NOMO-1 treated with dmso at 0.1 percent for 144 hours (cell line): Measurements from ENCODE around the gene MYL5.
"Not testable (repeated sequence)": the region's sequence is repeated elsewhere in the genome, so short reads cannot be mapped to it uniquely, and the experiment has no call there.

Source experiments
- DNase-seq: peaks from one replicate; lab custom pipeline; 2025; ENCODE audit not compliant: unreplicated experiment; lab: John Stamatoyannopoulos, UW

The MYL5 gene

GRCh38 chr4:656436-657337 is 17.7 kb upstream of the MYL5 start:
- DNase-seq: no peak

DNA sequence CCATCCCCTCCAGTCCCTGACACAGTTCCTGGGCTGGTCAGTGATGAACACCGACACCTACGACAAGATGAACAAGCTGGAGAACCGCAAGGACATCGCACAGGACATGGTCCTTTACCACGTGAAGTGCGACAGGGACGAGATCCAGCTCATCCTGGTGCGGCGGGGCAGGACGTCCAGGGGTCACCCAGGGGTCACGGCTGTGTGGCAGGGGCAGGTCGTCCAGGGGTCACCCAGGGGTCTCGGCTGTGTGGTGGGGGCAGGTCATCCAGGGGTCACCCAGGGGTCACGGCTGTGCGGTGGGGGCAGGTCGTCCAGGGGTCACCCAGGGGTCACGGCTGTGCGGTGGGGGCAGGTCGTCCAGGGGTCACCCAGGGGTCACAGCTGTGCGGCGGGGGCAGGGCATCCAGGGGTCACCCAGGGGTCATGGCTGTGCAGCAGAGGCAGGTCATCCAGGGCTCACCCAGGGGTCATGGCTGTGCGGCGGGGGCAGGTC is 17.0 kb upstream of the MYL5 start:
- DNase-seq: no peak

DNA sequence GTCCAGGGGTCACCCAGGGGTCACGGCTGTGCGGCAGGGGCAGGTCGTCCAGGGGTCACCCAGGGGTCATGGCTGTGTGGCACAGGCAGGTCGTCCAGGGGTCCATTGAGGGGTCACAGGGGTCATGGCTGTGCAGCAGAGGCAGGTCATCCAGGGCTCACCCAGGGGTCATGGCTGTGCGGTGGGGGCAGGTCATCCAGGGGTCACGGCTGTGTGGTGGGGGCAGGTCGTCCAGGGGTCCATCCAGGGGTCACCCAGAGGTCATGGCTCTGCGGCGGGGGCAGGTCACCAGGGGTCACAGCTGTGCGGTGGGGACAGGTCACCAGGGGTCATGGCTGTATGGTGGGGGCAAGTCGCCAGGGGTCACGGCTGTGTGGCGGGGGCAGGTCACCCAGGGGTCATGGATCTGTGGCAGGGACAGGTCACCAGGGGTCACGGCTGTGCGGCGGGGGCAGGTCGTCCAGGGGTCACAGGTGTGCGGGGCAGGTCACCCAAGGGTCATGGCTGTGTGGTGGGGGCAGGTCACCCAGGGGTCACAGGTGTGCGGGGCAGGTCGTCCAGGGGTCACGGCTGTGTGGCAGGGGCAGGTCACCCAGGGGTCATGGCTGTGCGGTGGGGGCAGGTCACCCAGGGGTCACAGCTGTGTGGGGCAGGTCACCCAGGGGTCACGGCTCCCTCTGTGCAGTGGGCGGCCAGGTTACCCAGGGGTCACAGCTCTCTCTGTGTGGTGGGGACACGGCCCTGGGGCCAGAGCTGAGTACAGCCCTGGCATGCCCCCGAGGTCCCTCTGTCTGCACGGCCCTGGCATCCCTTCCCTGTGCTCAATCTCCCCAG is 16.3 kb upstream of the MYL5 start:
- no peak for DNase-seq

- DNase-seq: no peak
Observed at GRCh38 chr4:658681-659667, 15.4 kb upstream of the MYL5 start.

- no peak for DNase-seq
Observed at GRCh38 chr4:659851-660250, 14.5 kb upstream of the MYL5 start.

GRCh38 chr4:660401-660800 is 13.9 kb upstream of the MYL5 start:
- DNase-seq: no peak

DNA sequence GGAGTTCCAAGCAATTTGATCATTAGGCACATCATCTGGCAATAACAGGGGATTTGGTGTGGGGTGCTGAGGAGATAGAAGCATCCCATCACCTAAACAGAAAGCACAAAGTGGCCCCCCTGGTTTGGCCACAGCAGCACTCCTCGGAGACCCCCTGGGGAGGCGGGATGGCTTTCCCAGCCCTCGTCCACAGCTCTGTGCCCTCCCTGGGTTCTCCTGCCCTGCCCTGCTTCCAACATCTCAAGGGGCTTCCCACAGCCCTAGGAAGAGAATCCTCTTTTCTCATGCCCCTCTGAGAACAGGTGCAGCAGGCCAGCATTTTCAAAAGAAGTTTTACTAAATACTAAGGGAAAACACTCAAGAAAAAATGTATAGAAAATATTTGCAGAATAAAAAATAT is 13.1 kb upstream of the MYL5 start:
- DNase-seq: no peak

GRCh38 chr4:661881-662761 is 12.2 kb upstream of the MYL5 start:
- DNase-seq: no peak

DNA sequence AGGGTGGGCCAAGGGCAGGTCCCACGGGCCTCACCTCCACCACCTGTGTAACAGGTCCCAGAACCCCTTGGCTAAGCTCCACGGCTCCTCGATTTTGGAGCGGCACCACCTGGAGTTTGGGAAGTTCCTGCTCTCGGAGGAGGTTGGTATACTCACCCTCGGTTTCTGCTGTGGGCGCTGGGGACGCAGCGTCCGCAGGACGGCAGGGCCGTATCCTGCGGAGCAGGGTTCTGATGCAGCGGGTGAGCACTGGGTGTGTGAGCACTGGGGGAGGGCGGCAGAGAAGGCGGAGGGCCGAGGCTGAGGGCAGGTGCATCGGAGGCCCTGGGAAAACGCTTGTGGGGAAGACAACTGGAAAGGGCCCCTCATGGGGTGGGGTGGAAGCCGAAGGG is 11.3 kb upstream of the MYL5 start:
- no peak for DNase-seq

GRCh38 chr4:663438-664428 is 10.6 kb upstream of the MYL5 start:
- no peak for DNase-seq

DNA sequence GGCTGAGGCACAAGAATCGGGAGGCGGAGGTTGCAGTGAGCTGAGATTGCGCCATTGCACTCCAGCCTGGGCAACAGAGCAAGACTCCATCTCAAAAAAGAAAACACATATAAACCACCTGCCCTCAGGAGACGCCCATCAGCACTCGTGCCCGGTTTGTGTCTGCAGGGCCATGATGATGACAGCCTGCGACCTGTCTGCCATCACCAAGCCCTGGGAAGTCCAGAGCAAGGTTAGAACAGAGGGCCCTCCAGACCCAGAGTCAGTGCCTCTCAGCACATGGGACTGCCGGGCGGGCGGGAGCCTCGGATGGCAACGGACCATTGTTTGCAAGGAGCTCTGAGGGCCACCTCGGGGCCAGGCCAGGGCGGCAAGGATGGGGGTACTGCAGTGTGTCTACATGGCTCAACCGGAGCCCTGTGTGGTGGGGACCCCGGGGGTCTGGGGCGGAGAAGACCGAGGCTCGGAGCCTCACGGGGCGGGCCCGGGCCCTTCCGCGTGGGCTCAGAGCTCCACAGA is 9.6 kb upstream of the MYL5 start:
- DNase-seq: no peak

DNA sequence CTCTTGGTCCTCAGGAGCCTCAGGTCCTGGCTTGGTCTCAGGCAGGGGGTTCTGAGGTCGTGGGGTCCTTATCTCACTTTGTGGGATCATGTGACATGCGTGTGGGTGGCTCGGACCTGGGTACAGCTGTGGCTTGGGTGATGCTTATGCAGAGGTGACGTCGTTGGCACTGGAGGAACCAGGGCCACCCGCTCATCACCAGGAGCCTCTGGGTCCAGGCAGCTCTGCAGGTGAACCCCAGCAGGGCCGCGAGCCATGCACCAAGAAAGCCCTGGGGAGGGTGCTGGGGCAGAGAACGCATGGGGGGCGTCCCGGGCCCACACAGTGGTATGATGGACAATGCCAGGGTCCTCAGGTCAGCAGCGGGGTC is 9.0 kb upstream of the MYL5 start:
- DNase-seq: no peak

- no peak for DNase-seq
Observed at GRCh38 chr4:665751-666435, 8.4 kb upstream of the MYL5 start.

DNA sequence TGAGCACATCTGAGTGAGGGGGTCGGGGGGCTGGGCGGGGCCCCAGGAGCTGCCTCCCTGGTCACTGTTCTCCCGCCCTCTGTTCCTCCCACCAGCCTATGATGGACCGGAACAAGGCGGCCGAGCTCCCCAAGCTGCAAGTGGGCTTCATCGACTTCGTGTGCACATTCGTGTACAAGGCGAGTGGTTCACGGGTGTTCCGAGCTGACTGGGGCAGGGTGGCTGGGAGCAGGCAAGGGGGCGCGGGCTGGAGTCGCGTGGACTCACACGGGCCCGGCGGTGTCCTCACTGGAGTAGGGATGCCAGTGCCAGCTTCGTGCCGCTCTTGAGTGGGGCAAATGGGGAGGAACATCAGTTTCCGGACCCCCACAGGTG is 7.9 kb upstream of the MYL5 start:
- no peak for DNase-seq

GRCh38 chr4:666822-667544 is 7.4 kb upstream of the MYL5 start:
- DNase-seq: no peak

DNA sequence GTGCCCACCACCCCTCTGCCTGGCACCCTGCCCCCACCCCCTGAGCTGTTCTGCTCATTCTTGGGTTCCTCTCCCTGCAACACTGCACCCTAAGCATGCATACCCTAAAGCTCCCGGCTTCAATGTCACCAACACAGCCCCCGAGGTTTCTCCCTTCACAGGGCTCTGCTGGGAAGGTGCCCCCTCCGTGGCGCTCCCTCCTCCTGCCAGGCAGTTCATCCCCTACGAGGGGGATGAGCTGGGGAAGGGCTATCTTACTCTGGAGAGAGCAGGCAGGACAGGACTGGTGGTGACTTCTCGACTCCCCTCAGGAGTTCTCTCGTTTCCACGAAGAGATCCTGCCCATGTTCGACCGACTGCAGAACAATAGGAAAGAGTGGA is 6.8 kb upstream of the MYL5 start:
- no peak for DNase-seq

DNA sequence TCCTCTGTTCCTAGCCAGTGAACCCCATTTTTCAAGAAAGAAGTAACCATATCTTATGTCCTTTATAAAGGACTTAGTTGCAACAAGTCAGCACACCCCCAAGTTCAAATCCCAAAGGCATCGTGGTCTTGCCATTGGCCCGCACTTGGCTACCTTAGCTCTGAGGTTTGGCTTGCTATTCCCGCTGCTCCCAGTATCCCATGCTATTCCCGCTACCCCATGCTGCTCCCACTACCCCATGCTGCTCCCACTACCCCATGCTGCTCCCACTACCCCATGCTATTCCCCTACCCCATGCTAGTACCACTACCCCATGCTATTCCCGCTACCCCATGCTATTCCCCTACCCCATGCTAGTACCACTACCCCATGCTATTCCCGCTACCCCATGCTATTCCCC is 6.1 kb upstream of the MYL5 start:
- not testable (repeated sequence) for DNase-seq
